K562 (cell line): ENCODE data around the gene FES. TPM values are rescaled to one million over a fixed set of nuclear protein-coding genes. Genes with fewer than 3 reads are reported as not detected.

ENCODE experiments used
- BCLAF1 ChIP-seq, 2 experiments: fragments of 450-650 bp in 1 of 2; IDR thresholded peaks; 2 replicates each; pipeline ENCODE4 v1.6.1; 2011 to 2017; ENCODE audit warnings: low read depth in 2 of 2, antibody characterized with exemption in 1 of 2, borderline replicate concordance in 1 of 2, low read length in 1 of 2, mild to moderate bottlenecking in 1 of 2, mixed read lengths in 1 of 2; ENCODE audit not compliant: control insufficient read depth in 1 of 2
- EGR1 ChIP-seq: fragments of 450-650 bp; conservative IDR thresholded peaks from 2 replicates; pipeline ENCODE4 v1.6.1; 2017; ENCODE audit warnings: mild to moderate bottlenecking
- EHMT2 ChIP-seq: fragments of 450-650 bp; IDR thresholded peaks from 2 replicates; pipeline ENCODE4 v1.6.1; 2018; ENCODE audit warnings: antibody characterized with exemption
- ELF4 ChIP-seq: fragments of 450-650 bp; formaldehyde crosslinking; IDR thresholded peaks from 2 replicates; pipeline ENCODE4 v1.4.0; 2022; ENCODE audit warnings: missing genetic modification characterization
- EP400 ChIP-seq: fragments of 450-650 bp; IDR thresholded peaks from 2 replicates; pipeline ENCODE4 v1.6.1; 2017; ENCODE audit warnings: antibody characterized with exemption, mild to moderate bottlenecking, moderate library complexity
- FIP1L1 ChIP-seq: fragments of 200-400 bp; formaldehyde crosslinking; IDR thresholded peaks from 2 replicates; pipeline ENCODE4 v1.6.1; 2018; ENCODE audit warnings: mild to moderate bottlenecking, low read depth, low read length; ENCODE audit not compliant: poor library complexity, severe bottlenecking
- FUS ChIP-seq: fragments of 200-400 bp; formaldehyde crosslinking; optimal IDR thresholded peaks from 2 replicates; pipeline ENCODE3; 2017; ENCODE audit warnings: low read depth, low read length
- GABPA ChIP-seq: fragments of 200-800 bp; sonication (Bioruptor generic); conservative IDR thresholded peaks from 2 replicates; pipeline ENCODE4 v1.6.1; 2016; ENCODE audit warnings: low read depth, missing genetic modification characterization, missing compliant biosample characterization
- HBP1 ChIP-seq: fragments of 450-650 bp; formaldehyde crosslinking; IDR thresholded peaks from 2 replicates; pipeline ENCODE4 v1.4.0; 2022; ENCODE audit warnings: missing genetic modification characterization
- HES1 ChIP-seq: fragments of 450-650 bp; IDR thresholded peaks from 2 replicates; pipeline ENCODE4 v1.6.1; 2016; ENCODE audit warnings: low read depth, mild to moderate bottlenecking, moderate library complexity
- HNRNPL ChIP-seq: fragments of 200-400 bp; formaldehyde crosslinking; IDR thresholded peaks from 2 replicates; pipeline ENCODE4 v1.6.1; 2017; ENCODE audit warnings: low read depth, mild to moderate bottlenecking, low read length
- ILK ChIP-seq: fragments of 450-650 bp; IDR thresholded peaks from 2 replicates; pipeline ENCODE4 v1.6.1; 2016; ENCODE audit warnings: missing genetic modification characterization, low read depth, mild to moderate bottlenecking, missing compliant biosample characterization, moderate library complexity, borderline replicate concordance
- NBN ChIP-seq: fragments of 450-650 bp; IDR thresholded peaks from 2 replicates; pipeline ENCODE4 v1.6.1; 2016; ENCODE audit warnings: low read depth, mild to moderate bottlenecking
- POLR2A ChIP-seq: fragments of 450-650 bp; conservative IDR thresholded peaks from 2 replicates; pipeline ENCODE4 v1.6.1; 2016
- RBM25 ChIP-seq: fragments of 200-400 bp; formaldehyde crosslinking; IDR thresholded peaks from 2 replicates; pipeline ENCODE4 v1.6.1; 2018; ENCODE audit warnings: low read length, low read depth, moderate library complexity; ENCODE audit not compliant: severe bottlenecking
- SRSF3 ChIP-seq: fragments of 200-400 bp; formaldehyde crosslinking; IDR thresholded peaks from 2 replicates; pipeline ENCODE4 v1.6.1; 2016; ENCODE audit warnings: mild to moderate bottlenecking, low read length, moderate library complexity; ENCODE audit not compliant: insufficient read depth
- ZBED1 ChIP-seq: IDR thresholded peaks from 2 replicates; pipeline ENCODE4 v1.6.1; 2014
- ZFP36 ChIP-seq: fragments of 150-350 bp; IDR thresholded peaks from 2 replicates; pipeline ENCODE4 v1.6.1; 2018; ENCODE audit warnings: low read length, low read depth; ENCODE audit not compliant: partially characterized antibody
- ZNF165 ChIP-seq: fragments of 250-450 bp; sonication (Bioruptor Pico); IDR thresholded peaks from 2 replicates; pipeline ENCODE4 v1.4.0; 2020; ENCODE audit warnings: borderline replicate concordance
- ZNF184 ChIP-seq: sonication (generic); formaldehyde crosslinking; IDR thresholded peaks from 2 replicates; pipeline ENCODE4 v1.5.0; 2020; ENCODE audit warnings: missing genetic modification reagents
- ZNF551 ChIP-seq: fragments of 250-450 bp; sonication (Bioruptor Pico); IDR thresholded peaks from 2 replicates; pipeline ENCODE4 v1.5.0; 2021; ENCODE audit warnings: mild to moderate bottlenecking, moderate library complexity
- polyA plus RNA-seq, 8 experiments: library from polyadenylated mRNA; depleted of rRNA in 4 of 8; stranded (reverse) in 5 of 8; unstranded in 3 of 8; fragments of >200 nt; fragmentation: Nextera tagmentation in 2 of 8; fragmentation: Illumina TruSeq in 1 of 8; extraction: Ambion mirVana in 2 of 8; extraction: Trizol in 1 of 8; gene quantifications; 2 replicates each; pipeline versions ENCODE4 v1.2.1 to v1.2.3, GENCODE V29; 2011 to 2014; ENCODE audit warnings: inconsistent platforms in 1 of 8, missing spikeins in 1 of 8
- total RNA-seq, 7 experiments: library from RNA; depleted of rRNA in 6 of 7; stranded (reverse); fragments of >200 nt in 6 of 7; fragmentation: Illumina TruSeq in 2 of 7; extraction: Trizol in 2 of 7; gene quantifications; 2 replicates each; pipeline versions ENCODE4 v1.2.1 to v1.2.3, GENCODE V29; 2011 to 2021; ENCODE audit warnings: low replicate concordance in 1 of 7

FES gene
- total and polyA plus RNA-seq, 9 of the 15 experiments (the other 6 are each of a cell fraction or from before 2014, with no cell fraction given): 0.38 to 2.6 (median 0.82) TPM

GRCh38 chr15:90915808-90916440 lies 31.6 kb downstream of the FES start (continued):
- TF ChIP-seq ELF4 (0 out of 2 replicates have a peak, but pooled peaks have one; percentile 18), NBN (no peak), ILK (no peak), EHMT2 (no peak), ZNF184 (CRISPR knock-in tag) (no peak), EP400 (no peak; the same call in none of the 2 replicates), ZNF165 (0 out of 2 replicates have a peak, but pooled peaks have one; percentile 31), ZNF551 (no peak), POLR2A (no peak), HBP1 (CRISPR knock-in tag) (no peak), HES1 (no peak), BCLAF1 (IDR thresholded peaks at IDR 0.05; ENCODE audit: borderline replicate concordance in 1 of 2, control insufficient read depth in 1 of 2, low read depth in 2 of 2, low read length in 1 of 2) (no peak), RBM25 (no peak), SRSF3 (no peak), GABPA (tag) (no peak), ZBED1 (no peak), FUS (no peak), ZFP36 (peak; percentile 12), HNRNPL (no peak), EGR1 (peak; percentile 64), FIP1L1 (no peak)
